Lung (tissue), 12 donors: ENCODE data around the gene PCSK1N. TPM values are rescaled to one million over a fixed set of nuclear protein-coding genes. Genes with fewer than 3 reads are reported as not detected.

ENCODE experiments used
- ATAC-seq: fragments of 200-7000 bp; cut with Tn5 transposase; one replicate; pipeline ENCODE4 v1.9.1; 2020; ENCODE audit warnings: moderate number of reproducible peaks; ENCODE audit not compliant: insufficient read depth, low FRiP score
- DNase-seq, 3 donors: peaks; one replicate each; pipeline ENCODE4 v3.0.0-alpha.2; 2013 to 2017
- H3K27ac ChIP-seq, 2 donors: one replicate each; pipeline ENCODE4 v1.5.1; 2013; ENCODE audit warnings: mild to moderate bottlenecking in 2 of 2, moderate library complexity in 2 of 2, control low read depth in 1 of 2, inconsistent platforms in 1 of 2, low read depth in 1 of 2, low read length in 1 of 2
- H3K27me3 ChIP-seq, 3 donors: one replicate each; pipeline ENCODE4 v1.5.1; 2013; ENCODE audit warnings: low read length in 2 of 3; ENCODE audit not compliant: control insufficient read depth in 3 of 3, insufficient read depth in 3 of 3
- H3K36me3 ChIP-seq, 4 donors: one replicate each; pipeline ENCODE4 v1.5.1; 2013; ENCODE audit warnings: low read length in 4 of 4, mild to moderate bottlenecking in 1 of 4, moderate library complexity in 1 of 4; ENCODE audit not compliant: control insufficient read depth in 4 of 4, insufficient read depth in 4 of 4
- H3K4me1 ChIP-seq, 5 donors: one replicate each; pipeline ENCODE4 v1.5.1; 2013; ENCODE audit warnings: low read length in 5 of 5, mild to moderate bottlenecking in 2 of 5, moderate library complexity in 1 of 5; ENCODE audit not compliant: control insufficient read depth in 5 of 5, insufficient read depth in 5 of 5
- H3K4me3 ChIP-seq: one replicate; pipeline ENCODE4 v1.5.1; 2013; ENCODE audit warnings: mild to moderate bottlenecking, control low read depth, moderate library complexity
- H3K9ac ChIP-seq, 2 donors: one replicate each; pipeline ENCODE4 v1.5.1; 2013; ENCODE audit warnings: low read length in 2 of 2, control low read depth in 1 of 2; ENCODE audit not compliant: insufficient read depth in 1 of 2
- H3K9me3 ChIP-seq, 4 donors: one replicate each; pipeline ENCODE4 v1.5.1; 2013; ENCODE audit warnings: low read length in 3 of 4, mild to moderate bottlenecking in 1 of 4, moderate library complexity in 1 of 4; ENCODE audit not compliant: control insufficient read depth in 4 of 4, insufficient read depth in 3 of 4
- WGBS, 2 donors: extraction: QIAGEN DNeasy Blood & Tissue Kit; methylation state at CpG; one replicate each; pipeline ENCODE4 v1.1.7; 2013; 5-methylcytosine and 5-hydroxymethylcytosine counted together
- polyA plus RNA-seq, 2 donors: library from polyadenylated mRNA; stranded (reverse); fragments of 200-250 nt; gene quantifications; one replicate each; pipeline ENCODE4 v1.2.1, GENCODE V29; 2013
- total RNA-seq, 2 donors: library from RNA; depleted of rRNA in 1 of 2; stranded (reverse); fragments of >200 nt in 1 of 2; gene quantifications; one replicate each; pipeline ENCODE4 v1.2.1, GENCODE V29; 2014 to 2021
- TF ChIP-seq, protein P1 (sequence below): IDR thresholded peaks from 2 replicates; pipeline ENCODE4 v1.5.1; 2012; ENCODE audit warnings: mild to moderate bottlenecking; ENCODE audit errors: control extremely low read depth, extremely low read depth
- donor health status: control.
- donor health status: control.
- donor health status: Bipolar disorder and iron deficiency.
- donor health status: healthy.
- donor health status: DM: yes; HTN: yes; CAD: no.

Gene PCSK1N
- total and polyA plus RNA-seq, 4 donors: 1.3 to 10.7 (median 2.5) TPM

DNA sequence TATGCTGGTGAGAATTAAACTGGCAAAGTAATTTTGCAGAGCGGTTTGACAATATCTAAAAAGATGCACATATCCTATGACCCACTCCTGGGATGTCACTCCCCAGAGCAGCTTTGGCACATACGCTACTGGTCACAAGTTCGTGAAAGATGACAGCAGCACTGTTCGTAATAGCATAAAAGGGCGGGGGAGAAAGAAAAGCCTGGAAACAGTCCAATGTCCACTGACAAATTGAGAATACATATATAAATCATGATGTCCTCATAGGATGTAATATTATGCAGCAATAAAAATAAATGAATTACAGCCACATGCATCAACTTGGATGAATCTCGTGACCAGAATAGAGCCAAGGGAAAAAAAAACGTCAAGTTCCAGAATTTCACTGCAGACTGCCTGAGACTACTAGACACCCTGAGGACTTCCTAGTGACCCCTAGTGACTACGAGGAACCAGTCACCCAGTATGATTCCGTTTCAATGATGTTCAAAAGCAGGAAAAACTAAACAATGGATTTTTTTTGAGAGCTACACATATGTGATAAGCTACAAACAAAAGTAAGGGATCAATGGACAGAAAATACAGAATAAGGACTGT, 1.8 kb downstream of the PCSK1N start:
- no peaks in the 10 kb centered on the region for H3K36me3 ChIP-seq
- H3K27ac ChIP-seq: no peak overlapping the region
- ATAC-seq (no peak), DNase-seq (no peak)
- TF ChIP-seq, protein P1, sequence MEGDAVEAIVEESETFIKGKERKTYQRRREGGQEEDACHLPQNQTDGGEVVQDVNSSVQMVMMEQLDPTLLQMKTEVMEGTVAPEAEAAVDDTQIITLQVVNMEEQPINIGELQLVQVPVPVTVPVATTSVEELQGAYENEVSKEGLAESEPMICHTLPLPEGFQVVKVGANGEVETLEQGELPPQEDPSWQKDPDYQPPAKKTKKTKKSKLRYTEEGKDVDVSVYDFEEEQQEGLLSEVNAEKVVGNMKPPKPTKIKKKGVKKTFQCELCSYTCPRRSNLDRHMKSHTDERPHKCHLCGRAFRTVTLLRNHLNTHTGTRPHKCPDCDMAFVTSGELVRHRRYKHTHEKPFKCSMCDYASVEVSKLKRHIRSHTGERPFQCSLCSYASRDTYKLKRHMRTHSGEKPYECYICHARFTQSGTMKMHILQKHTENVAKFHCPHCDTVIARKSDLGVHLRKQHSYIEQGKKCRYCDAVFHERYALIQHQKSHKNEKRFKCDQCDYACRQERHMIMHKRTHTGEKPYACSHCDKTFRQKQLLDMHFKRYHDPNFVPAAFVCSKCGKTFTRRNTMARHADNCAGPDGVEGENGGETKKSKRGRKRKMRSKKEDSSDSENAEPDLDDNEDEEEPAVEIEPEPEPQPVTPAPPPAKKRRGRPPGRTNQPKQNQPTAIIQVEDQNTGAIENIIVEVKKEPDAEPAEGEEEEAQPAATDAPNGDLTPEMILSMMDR: no peak
- H3K27me3 ChIP-seq: peaks cover 2 to 43% (median 26%) of the 10 kb centered on the region in 3 donors
- peaks cover 0 to 2% (median 0%) of the 10 kb centered on the region in 5 donors for H3K4me1 ChIP-seq
- peaks cover 0 to 16% (median 0%) of the 10 kb centered on the region in 4 donors for H3K9me3 ChIP-seq
- no peak overlapping the region for H3K9ac ChIP-seq
- H3K4me3 ChIP-seq: no peak overlapping the region
- 40 to 53% methylated on average over 9 of the region's 9 CpGs for WGBS, 2 donors

GRCh38 chrX:48831909-48832291, 3.5 kb downstream of the PCSK1N start:
- 38% methylated on average over 57 of the region's 57 CpGs; no CpG with 5 or more reads in 1 of the 2 donors for WGBS, 2 donors
- Histone ChIP-seq H3K27me3 (peaks cover 2 to 43% (median 26%) of the 10 kb centered on the region in 3 donors), H3K27ac (no peak overlapping the region), H3K9ac (no peak overlapping the region), H3K36me3 (no peaks in the 10 kb centered on the region), H3K4me1 (peaks cover 0 to 2% (median 0%) of the 10 kb centered on the region in 5 donors), H3K4me3 (no peak overlapping the region), H3K9me3 (peaks cover 0 to 18% (median 0%) of the 10 kb centered on the region in 4 donors)
- ATAC-seq (no peak), DNase-seq (no peak)
- TF ChIP-seq, protein P1: no peak

- no peaks in the 10 kb centered on the region for H3K36me3 ChIP-seq
- ATAC-seq (no peak), DNase-seq (no peak)
- no peak overlapping the region for H3K9ac ChIP-seq
- peaks cover 0 to 2% (median 0%) of the 10 kb centered on the region in 5 donors for H3K4me1 ChIP-seq
- WGBS, 2 donors: 20 to 41% methylated on average over 19 to 58 of the region's 58 CpGs
- H3K27me3 ChIP-seq: peaks cover 2 to 43% (median 26%) of the 10 kb centered on the region in 3 donors
- TF ChIP-seq, protein P1: no peak
- peaks cover 0 to 21% (median 0%) of the 10 kb centered on the region in 4 donors for H3K9me3 ChIP-seq
- H3K4me3 ChIP-seq: no peak overlapping the region
- no peak overlapping the region for H3K27ac ChIP-seq
Observed at GRCh38 chrX:48831136-48831908, 4.1 kb downstream of the PCSK1N start.
